GM19035 (cell line): Measurements from ENCODE around the gene GDE1.
A peak's percentile ranks its signal among the peaks of the same experiment; 100 is the strongest.

Experiments used
- ATAC-seq: cut with Tn5 transposase; IDR thresholded peaks from one replicate; pipeline ENCODE4 v1.9.1; 2021; ENCODE audit not compliant: unreplicated experiment

GDE1 gene

GRCh38 chr16:19524356-19524615, 2.4 kb upstream of the GDE1 start:
- no peak for ATAC-seq

GRCh38 chr16:19523559-19524355, 1.9 kb upstream of the GDE1 start, which contains the start of gene CCP110:
Gene CCP110 (plus strand): TSS chr16:19523942. CDS start chr16:19527882, 3,940 bp downstream.
- ATAC-seq = peak; percentile 64

- no peak for ATAC-seq
Observed at GRCh38 chr16:19523184-19523558, 1.3 kb upstream of the GDE1 start.

- ATAC-seq = no peak
Observed at GRCh38 chr16:19522760-19523159, 862 bp upstream of the GDE1 start.

- no peak for ATAC-seq
Observed at GRCh38 chr16:19522397-19522732, 467 bp upstream of the GDE1 start.

GRCh38 chr16:19520861-19521331, 1.0 kb downstream of the GDE1 start:
- no peak for ATAC-seq

GRCh38 chr16:19518388-19518787, 3.5 kb downstream of the GDE1 start:
- no peak for ATAC-seq

- ATAC-seq = no peak
Observed at GRCh38 chr16:19517424-19518089, 4.3 kb downstream of the GDE1 start.

GRCh38 chr16:19515757-19516156, 6.1 kb downstream of the GDE1 start:
- ATAC-seq = no peak

GRCh38 chr16:19513377-19514053, 8.4 kb downstream of the GDE1 start:
- ATAC-seq = no peak

GRCh38 chr16:19512297-19512696, 9.6 kb downstream of the GDE1 start:
- ATAC-seq = no peak

GRCh38 chr16:19507867-19508266, 14.0 kb downstream of the GDE1 start:
- ATAC-seq = no peak

- no peak for ATAC-seq
Observed at GRCh38 chr16:19506965-19507364, 14.9 kb downstream of the GDE1 start.

- no peak for ATAC-seq
Observed at GRCh38 chr16:19505600-19506303, 16.1 kb downstream of the GDE1 start.

GRCh38 chr16:19503461-19504075, 18.3 kb downstream of the GDE1 start:
- ATAC-seq = no peak

- ATAC-seq = no peak
Observed at GRCh38 chr16:19502395-19503131, 19.3 kb downstream of the GDE1 start.

- ATAC-seq = no peak
Observed at GRCh38 chr16:19499481-19499880, 22.4 kb downstream of the GDE1 start.

- ATAC-seq = no peak
Observed at GRCh38 chr16:19499006-19499405, 22.9 kb downstream of the GDE1 start.

GRCh38 chr16:19497176-19497575, 24.7 kb downstream of the GDE1 start:
- no peak for ATAC-seq

- no peak for ATAC-seq
Observed at GRCh38 chr16:19490619-19491018, 31.3 kb downstream of the GDE1 start.
